Fibroblast of villous mesenchyme (primary cell): Measurements from ENCODE around the gene UGT2B7. TPM values are rescaled to one million over a fixed set of nuclear protein-coding genes. Genes with fewer than 3 reads are reported as not detected.

Experiments
- DNase-seq: peaks from one replicate; pipeline ENCODE4 v3.0.0-alpha.2; 2010; ENCODE audit warnings: low read depth
- H3K4me3 ChIP-seq: 2 replicates; pipeline ENCODE4 v1.5.1; 2011; ENCODE audit warnings: low read depth, mild to moderate bottlenecking, low read length
- CTCF ChIP-seq: IDR thresholded peaks from 2 replicates; pipeline ENCODE4 v1.5.1; 2012; ENCODE audit warnings: low read depth, mild to moderate bottlenecking, low read length; ENCODE audit not compliant: insufficient read depth
- total RNA-seq: library from RNA; depleted of rRNA; stranded (reverse); fragments of >200 nt; gene quantifications from 2 replicates; pipeline ENCODE4 v1.2.3, GENCODE V29; 2012

Gene UGT2B7
- total RNA-seq, 1 donor, result not detected

- TF ChIP-seq CTCF, result no peak
- H3K4me3 ChIP-seq, result no peak overlapping the region
- no peak for DNase-seq
These were observed 6.9 kb upstream of the UGT2B7 start for GRCh38 chr4:69089388-69089787.

- H3K4me3 ChIP-seq, result no peak overlapping the region
- no peak for TF ChIP-seq CTCF
- peak; percentile 65 for DNase-seq
These were observed 4.1 kb upstream of the UGT2B7 start for GRCh38 chr4:69092190-69092589.

GRCh38 chr4:69092980-69093568 lies 3.2 kb upstream of the UGT2B7 start:
- DNase-seq, result no peak
- no peak for TF ChIP-seq CTCF
- no peak overlapping the region for H3K4me3 ChIP-seq

GRCh38 chr4:69093681-69094080 lies 2.6 kb upstream of the UGT2B7 start:
- no peak for TF ChIP-seq CTCF
- no peak overlapping the region for H3K4me3 ChIP-seq
- no peak for DNase-seq

GRCh38 chr4:69095301-69095731 lies 958 bp upstream of the UGT2B7 start:
- H3K4me3 ChIP-seq, result no peak overlapping the region
- peak; percentile 93 for DNase-seq
- TF ChIP-seq CTCF, result no peak

GRCh38 chr4:69096810-69097209 lies 536 bp downstream of the UGT2B7 start:
- DNase-seq, result no peak
- no peak for TF ChIP-seq CTCF
- H3K4me3 ChIP-seq, result no peak overlapping the region

GRCh38 chr4:69098470-69098869 lies 2.2 kb downstream of the UGT2B7 start:
- no peak for DNase-seq
- no peak for TF ChIP-seq CTCF
- H3K4me3 ChIP-seq, result no peak overlapping the region
